Transverse colon (tissue), 4 donors: ENCODE results near the gene MTR. TPM values are rescaled to one million over a fixed set of nuclear protein-coding genes. Genes with fewer than 3 reads are reported as not detected.

Experiments used
- DNase-seq: peaks from one replicate; pipeline ENCODE4 v3.0.0-alpha.2; 2019
- H3K27ac ChIP-seq, 4 donors: fragments of 200-600 bp; sonication (generic); 2 replicates each; pipeline ENCODE4 v1.5.1; 2016 to 2018; ENCODE audit warnings: inconsistent platforms in 4 of 4
- H3K27me3 ChIP-seq: fragments of 200-600 bp; sonication (generic); 2 replicates; pipeline ENCODE4 v1.5.1; 2017; ENCODE audit warnings: inconsistent platforms
- H3K36me3 ChIP-seq, 4 donors: fragments of 200-600 bp; sonication (generic); 2 replicates each; pipeline ENCODE4 v1.5.1; 2017 to 2019; ENCODE audit warnings: inconsistent platforms in 4 of 4
- H3K4me1 ChIP-seq, 4 donors: fragments of 200-600 bp; sonication (generic); 2 replicates each; pipeline ENCODE4 v1.5.1; 2017 to 2020; ENCODE audit warnings: inconsistent platforms in 4 of 4
- H3K4me3 ChIP-seq, 4 donors: fragments of 200-600 bp; sonication (generic); 1 replicate in 1 of 4; 2 replicates in 3 of 4; pipeline versions ENCODE4 v1.5.1 to v1.6.1; 2017 to 2019; ENCODE audit warnings: inconsistent platforms in 4 of 4
- H3K9me3 ChIP-seq, 2 donors: fragments of 200-600 bp; sonication (generic); 2 replicates each; pipeline ENCODE4 v1.5.1; 2017 to 2019; ENCODE audit warnings: inconsistent platforms in 2 of 2
- CTCF ChIP-seq, 5 experiments: fragments of 200-600 bp in 3 of 5; fragments of 450-650 bp in 2 of 5; sonication (generic) in 3 of 5; IDR thresholded peaks; 1 replicate in 2 of 5; 2 replicates in 3 of 5; pipeline ENCODE4 v1.5.1; 2016 to 2017; ENCODE audit warnings: antibody characterized with exemption in 5 of 5, inconsistent platforms in 3 of 5, mild to moderate bottlenecking in 2 of 5, moderate library complexity in 1 of 5
- EP300 ChIP-seq: sonication (generic); formaldehyde crosslinking; IDR thresholded peaks from one replicate; pipeline ENCODE4 v1.6.1; 2017; ENCODE audit warnings: antibody characterized with exemption, low read depth
- POLR2A ChIP-seq: fragments of 450-650 bp; IDR thresholded peaks from one replicate; pipeline ENCODE4 v1.6.1; 2016; ENCODE audit warnings: antibody characterized with exemption, mild to moderate bottlenecking, moderate library complexity
- POLR2AphosphoS5 ChIP-seq, 3 donors: sonication (generic); formaldehyde crosslinking; IDR thresholded peaks; one replicate each; pipeline ENCODE4 v1.6.1; 2016; ENCODE audit warnings: antibody characterized with exemption in 3 of 3
- WGBS, 2 donors: methylation state at CpG; one replicate each; pipeline ENCODE4 v1.1.5; 2018; ENCODE audit warnings: low coverage in 1 of 2; 5-methylcytosine and 5-hydroxymethylcytosine counted together
- in situ Hi-C, 4 donors: fragments of 200-750 bp; cut with MboI; loops; one replicate each; pipeline versions ENCODE4 v1.15.0 to v1.15.1; 2017; ENCODE audit warnings: low sequenced_read_pairs in 3 of 4, low pct_ligation_motif_present in 1 of 4, low pct_unique_long_range_greater_than_20kb in 1 of 4
- intact Hi-C: fragments of 100-400 bp; cut with DNase I; formaldehyde crosslinking; loops from one replicate; pipeline ENCODE4 v1.15.1; 2023; ENCODE audit warnings: low total_unique reads
- total RNA-seq, 4 donors: library from RNA; depleted of rRNA; stranded (reverse); fragments of >200 nt; gene quantifications; one replicate each; pipeline ENCODE4 v1.1.0, GENCODE V29; 2016

Gene MTR
- total RNA-seq, 4 donors from 2014 or later = 10.1 to 18.4 (median 12.6) TPM

- in situ Hi-C loops (loop anchor here in 3 of 4 donors (10.0 to 25.0 kb wide), 2 partner anchors 114 to 757 kb away; no protein-coding TSS in a partner anchor), intact Hi-C loops (no loop called here)
- H3K27me3 ChIP-seq = no peaks in the 10 kb centered on the region
- DNase-seq = peak; percentile 33
- H3K9me3 ChIP-seq = no peaks in the 10 kb centered on the region
- H3K4me3 ChIP-seq = no peak overlapping the region
- H3K27ac ChIP-seq = no peak overlapping the region
- H3K4me1 ChIP-seq = no peaks in the 10 kb centered on the region
- TF ChIP-seq CTCF (IDR thresholded peaks at IDR 0.05) (peak; percentile 80 to 97 (median 88)), EP300 (no peak), POLR2AphosphoS5 (IDR thresholded peaks at IDR 0.05) (no peak)
- peaks cover 0 to 14% (median 0%) of the 10 kb centered on the region in 4 donors for H3K36me3 ChIP-seq
- 89 to 96% methylated on average over 6 of the region's 6 CpGs for WGBS, 2 donors
These were observed 73.8 kb downstream of the MTR start for GRCh38 chr1:236868625-236869467.

GRCh38 chr1:236869911-236870310 is 74.8 kb downstream of the MTR start:
- in situ Hi-C loops = loop anchor here in 3 of 4 donors (10.0 to 25.0 kb wide), 2 partner anchors 115 to 758 kb away; no protein-coding TSS in a partner anchor
- TF ChIP-seq EP300 (no peak), CTCF (IDR thresholded peaks at IDR 0.05) (no peak), POLR2AphosphoS5 (IDR thresholded peaks at IDR 0.05) (no peak), POLR2A (no peak)
- 65 to 71% methylated on average over 1 to 2 of the region's 2 CpGs for WGBS, 2 donors
- Histone ChIP-seq H3K27ac (no peak overlapping the region), H3K27me3 (no peaks in the 10 kb centered on the region), H3K4me3 (no peak overlapping the region), H3K9me3 (no peaks in the 10 kb centered on the region), H3K4me1 (no peaks in the 10 kb centered on the region), H3K36me3 (peaks cover 0 to 14% (median 2%) of the 10 kb centered on the region in 4 donors)
- no peak for DNase-seq
- intact Hi-C loops = no loop called here

- 87 to 90% methylated on average over 6 of the region's 6 CpGs for WGBS, 2 donors
- H3K36me3 ChIP-seq = peaks cover 0 to 14% (median 5%) of the 10 kb centered on the region in 4 donors
- intact Hi-C loops (no loop called here), in situ Hi-C loops (loop anchor here in 2 of 4 donors (25.0 kb wide), 1 partner anchor 758 kb away; no protein-coding TSS in a partner anchor)
- no peak overlapping the region for H3K27ac ChIP-seq
- no peaks in the 10 kb centered on the region for H3K27me3 ChIP-seq
- H3K4me3 ChIP-seq = no peak overlapping the region
- no peaks in the 10 kb centered on the region for H3K4me1 ChIP-seq
- H3K9me3 ChIP-seq = no peaks in the 10 kb centered on the region
- no peak for DNase-seq
- TF ChIP-seq EP300 = no peak
- TF ChIP-seq CTCF (IDR thresholded peaks at IDR 0.05) = no peak
- TF ChIP-seq POLR2A = no peak
- no peak for TF ChIP-seq POLR2AphosphoS5 (IDR thresholded peaks at IDR 0.05)
These were observed 75.6 kb downstream of the MTR start for GRCh38 chr1:236870721-236871120.

GRCh38 chr1:236872075-236872666 is 77.1 kb downstream of the MTR start:
- H3K36me3 ChIP-seq = peaks cover 0 to 10% (median 3%) of the 10 kb centered on the region in 4 donors
- WGBS, 2 donors = 68 to 78% methylated on average over 5 of the region's 5 CpGs
- no peak overlapping the region for H3K27ac ChIP-seq

More at GRCh38 chr1:236872075-236872666, 77.1 kb downstream of the MTR start:
- Histone ChIP-seq H3K4me3 (no peak overlapping the region), H3K9me3 (no peaks in the 10 kb centered on the region), H3K27me3 (no peaks in the 10 kb centered on the region), H3K4me1 (no peaks in the 10 kb centered on the region)
- no peak for DNase-seq
- in situ Hi-C loops = loop anchor here in 2 of 4 donors (25.0 kb wide), 1 partner anchor 760 kb away; no protein-coding TSS in a partner anchor
- intact Hi-C loops = no loop called here
- TF ChIP-seq EP300 (no peak), POLR2AphosphoS5 (IDR thresholded peaks at IDR 0.05) (no peak), CTCF (IDR thresholded peaks at IDR 0.05) (no peak), POLR2A (no peak)
